ENCODE results near the gene AKR1C8.

The AKR1C8 gene

GRCh38 chr10:5105626-5106025 is 79.3 kb downstream of the AKR1C8 start:
- no peak for DNase-seq

Data from inflammatory macrophage treated with lipopolysaccharide for 4 hours (primary cell).